Fibroblast of skin of abdomen (primary cell): ENCODE results near the gene SLCO1C1.

Source experiments
- DNase-seq: peaks from one replicate; pipeline ENCODE4 v3.0.0-alpha.2; 2013

SLCO1C1 gene

GRCh38 chr12:20792971-20793370 is 97.8 kb downstream of the SLCO1C1 start:
- DNase-seq: no peak

- DNase-seq: peak; percentile 8
Observed at GRCh38 chr12:20798554-20798953, 103.4 kb downstream of the SLCO1C1 start.

GRCh38 chr12:20800160-20800559 is 105.0 kb downstream of the SLCO1C1 start:
- DNase-seq: no peak

- no peak for DNase-seq
Observed at GRCh38 chr12:20801035-20801434, 105.9 kb downstream of the SLCO1C1 start.
